K562 (cell line): ENCODE results near the gene VPS45. TPM values are rescaled to one million over a fixed set of nuclear protein-coding genes. Genes with fewer than 3 reads are reported as not detected.
A peak's percentile ranks its signal among the peaks of the same experiment; 100 is the strongest.

ENCODE experiments used
- CBX3 ChIP-seq, 2 experiments: IDR thresholded peaks; 1 replicate in 1 of 2; 2 replicates in 1 of 2; pipeline ENCODE4 v1.6.1; 2012; ENCODE audit warnings: inconsistent platforms in 2 of 2, low read length in 2 of 2, borderline replicate concordance in 1 of 2, control low read depth in 1 of 2
- CREB1 ChIP-seq, 2 experiments: sonication (generic) in 1 of 2; formaldehyde crosslinking in 1 of 2; IDR thresholded peaks; 2 replicates each; pipeline versions ENCODE4 v1.6.1 to v1.8.0; 2012 to 2022; ENCODE audit warnings: inconsistent platforms in 1 of 2, mild to moderate bottlenecking in 1 of 2, missing genetic modification reagents in 1 of 2, moderate library complexity in 1 of 2
- CTBP1 ChIP-seq: fragments of 450-650 bp; IDR thresholded peaks from 2 replicates; pipeline ENCODE4 v1.6.1; 2016; ENCODE audit warnings: borderline replicate concordance
- DDX20 ChIP-seq: fragments of 450-650 bp; IDR thresholded peaks from 2 replicates; pipeline ENCODE4 v1.6.1; 2016; ENCODE audit warnings: missing genetic modification characterization, low read depth, mild to moderate bottlenecking, missing compliant biosample characterization, moderate library complexity
- ELF4 ChIP-seq: fragments of 450-650 bp; formaldehyde crosslinking; IDR thresholded peaks from 2 replicates; pipeline ENCODE4 v1.4.0; 2022; ENCODE audit warnings: missing genetic modification characterization
- GTF2F1 ChIP-seq: IDR thresholded peaks from 2 replicates; pipeline ENCODE4 v1.6.1; 2011; ENCODE audit warnings: low read depth, low read length, improper control_type of control experiment
- HOXB6 ChIP-seq: fragments of 250-450 bp; sonication (Bioruptor Pico); IDR thresholded peaks from 2 replicates; pipeline ENCODE4 v1.5.1; 2022; ENCODE audit warnings: mild to moderate bottlenecking, borderline replicate concordance
- LCOR ChIP-seq: sonication (generic); formaldehyde crosslinking; IDR thresholded peaks from 2 replicates; pipeline ENCODE4 v1.8.0; 2022; ENCODE audit warnings: mild to moderate bottlenecking, missing genetic modification reagents
- NEUROD1 ChIP-seq: fragments of 150-350 bp; IDR thresholded peaks from 2 replicates; pipeline ENCODE4 v1.6.1; 2014; ENCODE audit warnings: borderline replicate concordance, low read length, low read depth; ENCODE audit not compliant: partially characterized antibody
- NR1H2 ChIP-seq: sonication (generic); formaldehyde crosslinking; IDR thresholded peaks from 2 replicates; pipeline ENCODE4 v1.4.0; 2020; ENCODE audit warnings: mild to moderate bottlenecking, missing genetic modification reagents
- PTBP1 ChIP-seq: fragments of 200-400 bp; formaldehyde crosslinking; IDR thresholded peaks from 2 replicates; pipeline ENCODE4 v1.6.1; 2017; ENCODE audit warnings: low read depth, low read length
- ZNF121 ChIP-seq: sonication (generic); formaldehyde crosslinking; conservative IDR thresholded peaks from 2 replicates; pipeline ENCODE4 v1.8.0; 2022; ENCODE audit warnings: missing genetic modification reagents
- ZNF347 ChIP-seq: fragments of 450-650 bp; formaldehyde crosslinking; IDR thresholded peaks from 2 replicates; pipeline ENCODE4 v1.4.0; 2020; ENCODE audit warnings: low read depth, mild to moderate bottlenecking, moderate library complexity
- ZNF609 ChIP-seq: sonication (generic); formaldehyde crosslinking; IDR thresholded peaks from 2 replicates; pipeline ENCODE4 v1.8.1; 2023; ENCODE audit warnings: missing genetic modification reagents, mild to moderate bottlenecking, borderline replicate concordance
- ZNF780A ChIP-seq: fragments of 250-450 bp; sonication (Bioruptor Pico); IDR thresholded peaks from 2 replicates; pipeline ENCODE4 v1.5.0; 2021; ENCODE audit warnings: mild to moderate bottlenecking
- polyA plus RNA-seq, 8 experiments: library from polyadenylated mRNA; depleted of rRNA in 4 of 8; stranded (reverse) in 5 of 8; unstranded in 3 of 8; fragments of >200 nt; fragmentation: Nextera tagmentation in 2 of 8; fragmentation: Illumina TruSeq in 1 of 8; extraction: Ambion mirVana in 2 of 8; extraction: Trizol in 1 of 8; gene quantifications; 2 replicates each; pipeline versions ENCODE4 v1.2.1 to v1.2.3, GENCODE V29; 2011 to 2014; ENCODE audit warnings: inconsistent platforms in 1 of 8, missing spikeins in 1 of 8
- total RNA-seq, 7 experiments: library from RNA; depleted of rRNA in 6 of 7; stranded (reverse); fragments of >200 nt in 6 of 7; fragmentation: Illumina TruSeq in 2 of 7; extraction: Trizol in 2 of 7; gene quantifications; 2 replicates each; pipeline versions ENCODE4 v1.2.1 to v1.2.3, GENCODE V29; 2011 to 2021; ENCODE audit warnings: low replicate concordance in 1 of 7
- TF ChIP-seq, protein P1 (sequence below), 2 experiments: fragments of 450-650 bp; IDR thresholded peaks; 2 replicates each; pipeline ENCODE4 v1.6.1; 2016
- TF ChIP-seq, protein P2 (sequence below), 2 experiments: fragments of 150-350 bp in 1 of 2; IDR thresholded peaks; 2 replicates each; pipeline ENCODE4 v1.6.1; 2012 to 2016; ENCODE audit warnings: low read depth in 2 of 2, low read length in 2 of 2, mild to moderate bottlenecking in 1 of 2, moderate library complexity in 1 of 2

Gene VPS45
- total and polyA plus RNA-seq, 9 of the 15 experiments (the other 6 are each of a cell fraction or from before 2014, with no cell fraction given), result 17.9 to 48.2 (median 34.4) TPM

- TF ChIP-seq DDX20 (tag), result no peak
- no peak for TF ChIP-seq PTBP1
- TF ChIP-seq ZNF780A (CRISPR knock-in tag), result no peak
- TF ChIP-seq, protein P1, sequence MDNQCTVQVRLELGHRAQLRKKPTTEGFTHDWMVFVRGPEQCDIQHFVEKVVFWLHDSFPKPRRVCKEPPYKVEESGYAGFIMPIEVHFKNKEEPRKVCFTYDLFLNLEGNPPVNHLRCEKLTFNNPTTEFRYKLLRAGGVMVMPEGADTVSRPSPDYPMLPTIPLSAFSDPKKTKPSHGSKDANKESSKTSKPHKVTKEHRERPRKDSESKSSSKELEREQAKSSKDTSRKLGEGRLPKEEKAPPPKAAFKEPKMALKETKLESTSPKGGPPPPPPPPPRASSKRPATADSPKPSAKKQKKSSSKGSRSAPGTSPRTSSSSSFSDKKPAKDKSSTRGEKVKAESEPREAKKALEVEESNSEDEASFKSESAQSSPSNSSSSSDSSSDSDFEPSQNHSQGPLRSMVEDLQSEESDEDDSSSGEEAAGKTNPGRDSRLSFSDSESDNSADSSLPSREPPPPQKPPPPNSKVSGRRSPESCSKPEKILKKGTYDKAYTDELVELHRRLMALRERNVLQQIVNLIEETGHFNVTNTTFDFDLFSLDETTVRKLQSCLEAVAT (IDR thresholded peaks at IDR 0.05), result no peak
- TF ChIP-seq ZNF121 (CRISPR knock-in tag), result no peak
- no peak for TF ChIP-seq NR1H2 (CRISPR knock-in tag)
- TF ChIP-seq CBX3 (IDR thresholded peaks at IDR 0.05; ENCODE audit: borderline replicate concordance in 1 of 2, low read length in 2 of 2), result no peak
- TF ChIP-seq HOXB6 (CRISPR knock-in tag), result no peak
- no peak for TF ChIP-seq ZNF609 (CRISPR knock-in tag)
- no peak for TF ChIP-seq LCOR (CRISPR knock-in tag)
- no peak for TF ChIP-seq GTF2F1
- no peak for TF ChIP-seq ELF4 (CRISPR knock-in tag)
- TF ChIP-seq ZNF347 (CRISPR knock-in tag), result no peak
- TF ChIP-seq, protein P2, sequence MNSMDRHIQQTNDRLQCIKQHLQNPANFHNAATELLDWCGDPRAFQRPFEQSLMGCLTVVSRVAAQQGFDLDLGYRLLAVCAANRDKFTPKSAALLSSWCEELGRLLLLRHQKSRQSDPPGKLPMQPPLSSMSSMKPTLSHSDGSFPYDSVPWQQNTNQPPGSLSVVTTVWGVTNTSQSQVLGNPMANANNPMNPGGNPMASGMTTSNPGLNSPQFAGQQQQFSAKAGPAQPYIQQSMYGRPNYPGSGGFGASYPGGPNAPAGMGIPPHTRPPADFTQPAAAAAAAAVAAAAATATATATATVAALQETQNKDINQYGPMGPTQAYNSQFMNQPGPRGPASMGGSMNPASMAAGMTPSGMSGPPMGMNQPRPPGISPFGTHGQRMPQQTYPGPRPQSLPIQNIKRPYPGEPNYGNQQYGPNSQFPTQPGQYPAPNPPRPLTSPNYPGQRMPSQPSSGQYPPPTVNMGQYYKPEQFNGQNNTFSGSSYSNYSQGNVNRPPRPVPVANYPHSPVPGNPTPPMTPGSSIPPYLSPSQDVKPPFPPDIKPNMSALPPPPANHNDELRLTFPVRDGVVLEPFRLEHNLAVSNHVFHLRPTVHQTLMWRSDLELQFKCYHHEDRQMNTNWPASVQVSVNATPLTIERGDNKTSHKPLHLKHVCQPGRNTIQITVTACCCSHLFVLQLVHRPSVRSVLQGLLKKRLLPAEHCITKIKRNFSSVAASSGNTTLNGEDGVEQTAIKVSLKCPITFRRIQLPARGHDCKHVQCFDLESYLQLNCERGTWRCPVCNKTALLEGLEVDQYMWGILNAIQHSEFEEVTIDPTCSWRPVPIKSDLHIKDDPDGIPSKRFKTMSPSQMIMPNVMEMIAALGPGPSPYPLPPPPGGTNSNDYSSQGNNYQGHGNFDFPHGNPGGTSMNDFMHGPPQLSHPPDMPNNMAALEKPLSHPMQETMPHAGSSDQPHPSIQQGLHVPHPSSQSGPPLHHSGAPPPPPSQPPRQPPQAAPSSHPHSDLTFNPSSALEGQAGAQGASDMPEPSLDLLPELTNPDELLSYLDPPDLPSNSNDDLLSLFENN (IDR thresholded peaks at IDR 0.05; ENCODE audit: low read depth in 2 of 2, low read length in 2 of 2), result no peak
- peak; percentile 42 for TF ChIP-seq CTBP1
- peak; percentile 51; the same call in 1 of the 2 replicates for TF ChIP-seq CREB1 (IDR thresholded peaks at IDR 0.05)
- TF ChIP-seq CREB1 (CRISPR knock-in tag; IDR thresholded peaks at IDR 0.05), result peak; percentile 22; the same call in 1 of the 2 replicates
- no peak for TF ChIP-seq NEUROD1
These were observed 81.9 kb downstream of the VPS45 start, which contains the start of gene PLEKHO1 (continued) for GRCh38 chr1:150149271-150150132.
